ENCODE measurements around the gene OPN1SW. TPM values are rescaled to one million over a fixed set of nuclear protein-coding genes. Genes with fewer than 3 reads are reported as not detected.

The OPN1SW gene
- total and polyA plus RNA-seq, 9 of the 15 experiments (the other 6 are each of a cell fraction or from before 2014, with no cell fraction given), result 0.84 to 1.0 TPM; not detected in 7

DNA sequence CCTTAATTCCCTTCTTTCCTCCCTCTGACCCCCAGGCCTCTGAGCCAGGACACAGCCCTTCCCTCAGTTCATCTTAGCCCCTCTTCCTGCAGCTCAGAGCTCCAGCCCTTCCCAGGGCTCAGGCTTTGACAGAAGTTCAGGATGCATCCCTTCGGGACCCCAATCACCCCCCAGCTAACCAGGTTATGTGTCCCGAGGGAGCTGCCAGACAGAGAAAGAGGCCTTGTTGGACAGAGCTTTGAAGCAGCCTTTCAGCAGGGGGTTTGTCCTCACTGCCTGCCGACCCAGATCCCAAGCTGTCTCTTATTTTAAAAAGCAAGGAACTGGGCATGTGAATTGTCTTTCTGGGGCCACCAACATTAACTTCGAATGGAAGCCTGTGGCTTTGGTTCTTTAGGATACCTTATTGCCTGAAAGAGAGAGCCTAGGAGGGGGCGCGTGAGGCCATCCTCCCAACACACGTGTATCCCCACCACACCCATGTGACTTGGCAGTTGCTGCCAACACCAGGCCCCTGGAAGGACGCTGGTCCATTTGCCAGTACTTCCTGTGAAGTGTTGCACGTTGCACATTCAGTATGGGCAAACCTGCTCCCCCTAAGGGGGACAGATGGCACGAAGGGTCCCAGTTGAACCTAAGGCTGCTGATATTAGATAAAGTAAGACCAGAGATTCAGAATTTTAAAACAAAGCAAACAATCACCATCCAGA is 17.0 kb upstream of the OPN1SW start (continued):
- TF ChIP-seq, protein P1, sequence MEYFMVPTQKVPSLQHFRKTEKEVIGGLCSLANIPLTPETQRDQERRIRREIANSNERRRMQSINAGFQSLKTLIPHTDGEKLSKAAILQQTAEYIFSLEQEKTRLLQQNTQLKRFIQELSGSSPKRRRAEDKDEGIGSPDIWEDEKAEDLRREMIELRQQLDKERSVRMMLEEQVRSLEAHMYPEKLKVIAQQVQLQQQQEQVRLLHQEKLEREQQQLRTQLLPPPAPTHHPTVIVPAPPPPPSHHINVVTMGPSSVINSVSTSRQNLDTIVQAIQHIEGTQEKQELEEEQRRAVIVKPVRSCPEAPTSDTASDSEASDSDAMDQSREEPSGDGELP (CRISPR knock-in tag; IDR thresholded peaks at IDR 0.05; ENCODE audit: borderline replicate concordance), result peak; percentile 58
- TF ChIP-seq L3MBTL2 (IDR thresholded peaks at IDR 0.05), result peak; percentile 87
- TF ChIP-seq, protein P2, sequence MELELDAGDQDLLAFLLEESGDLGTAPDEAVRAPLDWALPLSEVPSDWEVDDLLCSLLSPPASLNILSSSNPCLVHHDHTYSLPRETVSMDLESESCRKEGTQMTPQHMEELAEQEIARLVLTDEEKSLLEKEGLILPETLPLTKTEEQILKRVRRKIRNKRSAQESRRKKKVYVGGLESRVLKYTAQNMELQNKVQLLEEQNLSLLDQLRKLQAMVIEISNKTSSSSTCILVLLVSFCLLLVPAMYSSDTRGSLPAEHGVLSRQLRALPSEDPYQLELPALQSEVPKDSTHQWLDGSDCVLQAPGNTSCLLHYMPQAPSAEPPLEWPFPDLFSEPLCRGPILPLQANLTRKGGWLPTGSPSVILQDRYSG (tag; conservative IDR thresholded peaks at IDR 0.05; ENCODE audit: low read depth), result peak; percentile 77; the same call in 1 of the 2 replicates
- no peak for TF ChIP-seq NR2C1 (IDR thresholded peaks at IDR 0.05)
- no peak for TF ChIP-seq NR2C1 (tag; IDR thresholded peaks at IDR 0.05)
- 0 out of 2 replicates have a peak, but pooled peaks have one; percentile 25 for TF ChIP-seq ZNF347 (CRISPR knock-in tag; IDR thresholded peaks at IDR 0.05; ENCODE audit: low read depth)
- TF ChIP-seq HMGN3 (IDR thresholded peaks at IDR 0.05; ENCODE audit: borderline replicate concordance, extremely low read depth, insufficient read length, low read depth, low read length), result no peak
- TF ChIP-seq ZFP1 (CRISPR knock-in tag; IDR thresholded peaks at IDR 0.05), result no peak
- TF ChIP-seq NR4A1 (CRISPR knock-in tag; IDR thresholded peaks at IDR 0.05), result no peak; the same call in 1 of the 2 replicates
- peak; percentile 69; the same call in 1 of the 2 replicates for TF ChIP-seq NR4A1 (tag; IDR thresholded peaks at IDR 0.05)
- peak; percentile 46; the same call in 1 of the 2 replicates for TF ChIP-seq ETV5 (CRISPR knock-in tag; IDR thresholded peaks at IDR 0.05; ENCODE audit: low read depth)
- TF ChIP-seq, protein P3, sequence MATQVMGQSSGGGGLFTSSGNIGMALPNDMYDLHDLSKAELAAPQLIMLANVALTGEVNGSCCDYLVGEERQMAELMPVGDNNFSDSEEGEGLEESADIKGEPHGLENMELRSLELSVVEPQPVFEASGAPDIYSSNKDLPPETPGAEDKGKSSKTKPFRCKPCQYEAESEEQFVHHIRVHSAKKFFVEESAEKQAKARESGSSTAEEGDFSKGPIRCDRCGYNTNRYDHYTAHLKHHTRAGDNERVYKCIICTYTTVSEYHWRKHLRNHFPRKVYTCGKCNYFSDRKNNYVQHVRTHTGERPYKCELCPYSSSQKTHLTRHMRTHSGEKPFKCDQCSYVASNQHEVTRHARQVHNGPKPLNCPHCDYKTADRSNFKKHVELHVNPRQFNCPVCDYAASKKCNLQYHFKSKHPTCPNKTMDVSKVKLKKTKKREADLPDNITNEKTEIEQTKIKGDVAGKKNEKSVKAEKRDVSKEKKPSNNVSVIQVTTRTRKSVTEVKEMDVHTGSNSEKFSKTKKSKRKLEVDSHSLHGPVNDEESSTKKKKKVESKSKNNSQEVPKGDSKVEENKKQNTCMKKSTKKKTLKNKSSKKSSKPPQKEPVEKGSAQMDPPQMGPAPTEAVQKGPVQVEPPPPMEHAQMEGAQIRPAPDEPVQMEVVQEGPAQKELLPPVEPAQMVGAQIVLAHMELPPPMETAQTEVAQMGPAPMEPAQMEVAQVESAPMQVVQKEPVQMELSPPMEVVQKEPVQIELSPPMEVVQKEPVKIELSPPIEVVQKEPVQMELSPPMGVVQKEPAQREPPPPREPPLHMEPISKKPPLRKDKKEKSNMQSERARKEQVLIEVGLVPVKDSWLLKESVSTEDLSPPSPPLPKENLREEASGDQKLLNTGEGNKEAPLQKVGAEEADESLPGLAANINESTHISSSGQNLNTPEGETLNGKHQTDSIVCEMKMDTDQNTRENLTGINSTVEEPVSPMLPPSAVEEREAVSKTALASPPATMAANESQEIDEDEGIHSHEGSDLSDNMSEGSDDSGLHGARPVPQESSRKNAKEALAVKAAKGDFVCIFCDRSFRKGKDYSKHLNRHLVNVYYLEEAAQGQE (IDR thresholded peaks at IDR 0.05; ENCODE audit: borderline replicate concordance), result no peak
- TF ChIP-seq, protein P3 (CRISPR knock-in tag; IDR thresholded peaks at IDR 0.05; ENCODE audit: low read depth), result 0 out of 2 replicates have a peak, but pooled peaks have one; percentile 40
- no peak for TF ChIP-seq ILK (tag; IDR thresholded peaks at IDR 0.05; ENCODE audit: borderline replicate concordance, low read depth)
- TF ChIP-seq PCBP2 (IDR thresholded peaks at IDR 0.05; ENCODE audit: low read depth, low read length, poor library complexity, severe bottlenecking), result no peak
- TF ChIP-seq FIP1L1 (IDR thresholded peaks at IDR 0.05; ENCODE audit: low read depth, low read length, poor library complexity, severe bottlenecking), result no peak
- TF ChIP-seq ZFP30 (CRISPR knock-in tag; IDR thresholded peaks at IDR 0.05; ENCODE audit: borderline replicate concordance), result no peak
- no peak for TF ChIP-seq SRF (CRISPR knock-in tag; IDR thresholded peaks at IDR 0.05)

Measured in K562 (cell line).